Lower leg skin (tissue), 3 donors: ENCODE data around the gene PRPF38B.

Source experiments
- POLR2A ChIP-seq, 2 donors: fragments of 450-650 bp; IDR thresholded peaks; one replicate each; pipeline ENCODE4 v1.6.1; 2016 to 2017; ENCODE audit warnings: antibody characterized with exemption in 2 of 2, mild to moderate bottlenecking in 1 of 2, moderate library complexity in 1 of 2
- TF ChIP-seq, protein P1 (sequence below), 3 donors: fragments of 450-650 bp; IDR thresholded peaks; one replicate each; pipeline ENCODE4 v1.5.1; 2016; ENCODE audit warnings: antibody characterized with exemption in 3 of 3, mild to moderate bottlenecking in 3 of 3, moderate library complexity in 2 of 3

- TF ChIP-seq, protein P1, sequence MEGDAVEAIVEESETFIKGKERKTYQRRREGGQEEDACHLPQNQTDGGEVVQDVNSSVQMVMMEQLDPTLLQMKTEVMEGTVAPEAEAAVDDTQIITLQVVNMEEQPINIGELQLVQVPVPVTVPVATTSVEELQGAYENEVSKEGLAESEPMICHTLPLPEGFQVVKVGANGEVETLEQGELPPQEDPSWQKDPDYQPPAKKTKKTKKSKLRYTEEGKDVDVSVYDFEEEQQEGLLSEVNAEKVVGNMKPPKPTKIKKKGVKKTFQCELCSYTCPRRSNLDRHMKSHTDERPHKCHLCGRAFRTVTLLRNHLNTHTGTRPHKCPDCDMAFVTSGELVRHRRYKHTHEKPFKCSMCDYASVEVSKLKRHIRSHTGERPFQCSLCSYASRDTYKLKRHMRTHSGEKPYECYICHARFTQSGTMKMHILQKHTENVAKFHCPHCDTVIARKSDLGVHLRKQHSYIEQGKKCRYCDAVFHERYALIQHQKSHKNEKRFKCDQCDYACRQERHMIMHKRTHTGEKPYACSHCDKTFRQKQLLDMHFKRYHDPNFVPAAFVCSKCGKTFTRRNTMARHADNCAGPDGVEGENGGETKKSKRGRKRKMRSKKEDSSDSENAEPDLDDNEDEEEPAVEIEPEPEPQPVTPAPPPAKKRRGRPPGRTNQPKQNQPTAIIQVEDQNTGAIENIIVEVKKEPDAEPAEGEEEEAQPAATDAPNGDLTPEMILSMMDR (IDR thresholded peaks at IDR 0.05) = no peak
- no peak for TF ChIP-seq POLR2A (IDR thresholded peaks at IDR 0.05)
Measured at GRCh38 chr1:108701176-108701849, 9.2 kb downstream of the PRPF38B start.
